Measurements from ENCODE around the gene FBXL14.

The FBXL14 gene

DNA sequence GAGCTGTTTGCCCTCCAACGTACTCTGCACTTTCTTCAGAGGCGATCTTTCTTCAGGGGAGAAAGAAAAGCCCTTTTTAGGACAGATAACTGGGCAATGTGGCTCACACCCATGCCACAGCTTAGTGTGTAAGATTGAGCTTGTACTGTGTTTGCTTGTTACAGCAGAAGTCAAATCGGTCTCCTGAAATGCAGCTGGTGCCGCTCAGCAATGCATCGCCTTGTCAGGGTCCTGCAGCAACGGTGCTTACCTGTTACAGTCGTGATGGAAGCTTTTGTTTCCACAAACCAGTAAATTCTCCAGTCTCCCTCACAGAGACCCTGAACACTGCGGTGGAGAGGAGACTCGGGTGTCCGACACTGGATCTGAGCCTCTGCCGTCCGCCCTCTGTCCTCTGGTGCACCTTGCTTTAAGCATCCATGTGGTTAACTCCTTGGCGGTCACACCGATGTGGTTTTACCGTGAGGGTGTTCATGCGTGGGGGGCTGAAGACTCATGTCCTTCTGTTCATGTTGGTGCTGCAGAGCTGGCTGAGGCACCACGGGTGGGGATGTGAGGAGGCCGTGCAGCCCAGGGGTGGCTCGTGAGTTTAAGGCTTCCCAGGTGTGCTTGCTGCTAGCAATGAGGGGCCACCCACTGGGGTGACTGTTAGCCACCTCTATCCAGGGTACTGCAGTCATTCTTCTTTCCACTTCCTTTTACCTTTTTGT is 47.3 kb downstream of the FBXL14 start:
- H3K4me3 ChIP-seq (ENCODE audit: low read depth, low read length) = no peak overlapping the region

DNA sequence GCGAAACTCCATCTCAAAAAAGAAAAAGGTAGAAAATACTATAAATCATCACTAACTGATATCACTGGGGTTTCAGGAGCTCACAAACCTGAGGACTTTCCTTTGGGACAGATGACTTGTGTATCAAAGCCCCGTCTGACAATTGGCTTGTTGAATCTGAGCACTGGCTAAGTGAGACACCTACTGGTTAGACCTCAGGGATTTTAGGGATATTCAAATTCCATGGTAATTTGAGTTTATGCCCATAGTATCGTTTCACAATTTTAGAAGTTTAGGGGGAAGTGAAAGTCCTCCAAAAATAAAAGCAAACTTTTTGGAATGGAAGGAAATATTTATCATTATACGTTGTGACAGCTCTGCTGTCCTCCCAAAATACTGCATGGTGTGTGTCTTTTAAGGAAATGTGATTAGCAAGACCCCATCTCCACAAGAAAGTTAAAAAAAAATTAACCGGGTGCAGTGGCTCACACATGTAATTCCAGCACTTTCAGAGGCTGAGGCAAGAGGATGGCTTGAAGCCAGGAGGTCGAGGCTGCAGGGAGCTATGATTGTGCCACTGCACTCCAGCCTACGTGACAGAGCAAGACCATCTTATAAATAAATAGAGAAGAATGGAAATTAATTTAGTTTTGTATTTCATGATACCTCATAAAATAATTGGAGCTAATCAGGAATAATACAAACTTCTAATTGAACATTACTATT is 49.2 kb downstream of the FBXL14 start:
- no peak for DNase-seq (ENCODE audit: low read depth)

More for the DNA sequence above, 47.3 kb downstream of the FBXL14 start:
- no peak for DNase-seq (ENCODE audit: low read depth)

DNA sequence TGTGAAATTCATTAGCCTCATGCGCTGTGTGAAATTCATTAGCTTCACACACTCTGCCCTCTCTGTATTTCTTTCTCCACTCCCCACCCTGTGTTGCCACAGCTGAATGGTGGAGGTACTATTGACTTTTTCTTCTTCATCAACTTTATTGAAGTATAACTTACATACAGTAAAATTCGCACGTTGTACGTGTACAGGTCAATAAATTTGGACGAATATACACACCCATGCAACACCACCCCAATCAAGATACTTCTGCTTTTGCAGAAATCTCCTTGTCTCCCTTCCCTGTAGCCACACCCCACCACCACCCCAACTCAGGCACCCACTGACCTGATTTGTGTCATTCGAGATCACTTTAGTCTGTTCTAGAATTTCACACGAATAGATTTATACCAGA is 51.8 kb downstream of the FBXL14 start:
- DNase-seq (ENCODE audit: low read depth) = no peak
- H3K4me3 ChIP-seq (ENCODE audit: low read depth, low read length) = no peak overlapping the region

More for the DNA sequence above, 49.2 kb downstream of the FBXL14 start:
- H3K4me3 ChIP-seq (ENCODE audit: low read depth, low read length) = no peak overlapping the region

DNA sequence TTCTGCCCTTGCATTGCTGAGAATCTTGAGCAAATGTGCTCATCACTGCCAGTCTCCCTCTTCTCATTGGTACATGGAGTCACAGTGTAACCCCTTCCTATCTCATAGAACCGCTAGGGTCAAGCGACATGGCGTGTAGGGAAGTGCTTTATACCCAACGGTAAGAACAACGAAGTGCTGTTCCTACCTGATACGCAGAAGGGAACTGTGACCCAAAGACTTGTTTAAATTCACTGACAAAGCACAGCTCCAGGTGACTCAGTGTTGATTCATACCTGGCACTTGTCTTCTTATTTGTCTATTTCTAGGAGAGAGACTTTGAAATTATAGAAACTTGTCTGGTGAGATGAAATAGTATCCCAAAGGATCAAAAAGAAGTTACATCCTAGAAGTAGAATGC is 53.7 kb downstream of the FBXL14 start:
- no peak for DNase-seq (ENCODE audit: low read depth)
- H3K4me3 ChIP-seq (ENCODE audit: low read depth, low read length) = no peak overlapping the region

DNA sequence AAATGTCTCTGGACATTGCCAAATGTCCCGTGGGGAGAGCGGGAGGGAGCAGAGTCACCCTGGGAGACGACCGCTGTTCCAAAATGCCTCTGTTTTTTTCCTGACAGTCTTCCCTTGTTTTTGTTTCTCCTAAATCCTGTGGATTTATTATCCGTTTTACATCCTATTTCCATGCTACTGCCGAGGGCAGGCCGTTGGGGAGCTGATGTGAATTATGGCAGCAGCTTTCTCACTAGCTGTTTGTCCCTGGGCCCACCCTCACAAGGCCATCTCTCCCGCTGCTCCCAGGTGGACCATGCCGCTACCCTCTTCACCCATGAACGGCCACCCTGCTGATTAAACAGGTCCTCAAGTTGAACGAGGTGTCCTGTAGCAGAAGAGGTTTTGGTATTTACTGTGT is 55.2 kb downstream of the FBXL14 start:
- no peak for DNase-seq (ENCODE audit: low read depth)
- H3K4me3 ChIP-seq (ENCODE audit: low read depth, low read length) = no peak overlapping the region

DNA sequence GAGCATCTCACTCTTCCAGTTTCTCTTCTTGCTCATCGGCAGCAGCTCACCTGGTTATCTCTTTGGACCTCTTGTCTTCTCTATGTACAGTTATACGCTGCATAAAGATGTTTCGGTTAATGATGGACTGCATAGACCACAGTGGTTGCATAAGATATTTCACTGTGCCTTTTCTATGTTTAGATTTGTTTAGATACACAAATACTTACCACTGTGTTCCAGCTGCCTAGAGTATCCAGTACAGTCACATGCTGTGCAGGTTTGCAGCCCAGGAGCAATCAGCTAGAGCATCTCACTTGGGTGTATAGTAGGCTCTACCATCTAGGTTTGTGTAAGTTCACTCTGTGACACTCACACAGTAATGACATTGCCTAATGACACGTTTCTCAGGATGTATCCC is 57.6 kb downstream of the FBXL14 start:
- DNase-seq (ENCODE audit: low read depth) = no peak

DNA sequence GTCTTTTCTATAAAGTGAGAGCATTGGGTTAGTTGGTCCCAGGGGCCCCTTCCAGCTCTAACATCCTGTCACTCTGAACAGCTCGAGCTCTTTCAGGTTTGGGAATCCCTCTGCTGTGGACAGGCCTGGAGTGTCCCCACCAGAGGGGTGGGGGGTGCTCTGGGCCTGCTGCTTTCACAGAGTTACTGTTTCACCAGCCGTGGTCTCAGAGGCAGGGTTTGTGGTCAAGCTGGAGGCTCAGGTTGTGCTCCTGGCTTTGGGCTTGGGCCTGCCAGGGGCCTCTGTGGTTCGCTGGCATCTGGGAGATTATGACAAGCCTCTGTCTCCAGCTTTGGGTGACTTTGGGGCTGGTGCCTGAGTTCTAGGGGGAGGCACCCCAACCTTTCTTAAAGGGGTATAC is 59.6 kb downstream of the FBXL14 start:
- no peak for DNase-seq (ENCODE audit: low read depth)
- H3K4me3 ChIP-seq (ENCODE audit: low read depth, low read length) = no peak overlapping the region

More for the DNA sequence above, 57.6 kb downstream of the FBXL14 start:
- H3K4me3 ChIP-seq (ENCODE audit: low read depth, low read length) = no peak overlapping the region

DNA sequence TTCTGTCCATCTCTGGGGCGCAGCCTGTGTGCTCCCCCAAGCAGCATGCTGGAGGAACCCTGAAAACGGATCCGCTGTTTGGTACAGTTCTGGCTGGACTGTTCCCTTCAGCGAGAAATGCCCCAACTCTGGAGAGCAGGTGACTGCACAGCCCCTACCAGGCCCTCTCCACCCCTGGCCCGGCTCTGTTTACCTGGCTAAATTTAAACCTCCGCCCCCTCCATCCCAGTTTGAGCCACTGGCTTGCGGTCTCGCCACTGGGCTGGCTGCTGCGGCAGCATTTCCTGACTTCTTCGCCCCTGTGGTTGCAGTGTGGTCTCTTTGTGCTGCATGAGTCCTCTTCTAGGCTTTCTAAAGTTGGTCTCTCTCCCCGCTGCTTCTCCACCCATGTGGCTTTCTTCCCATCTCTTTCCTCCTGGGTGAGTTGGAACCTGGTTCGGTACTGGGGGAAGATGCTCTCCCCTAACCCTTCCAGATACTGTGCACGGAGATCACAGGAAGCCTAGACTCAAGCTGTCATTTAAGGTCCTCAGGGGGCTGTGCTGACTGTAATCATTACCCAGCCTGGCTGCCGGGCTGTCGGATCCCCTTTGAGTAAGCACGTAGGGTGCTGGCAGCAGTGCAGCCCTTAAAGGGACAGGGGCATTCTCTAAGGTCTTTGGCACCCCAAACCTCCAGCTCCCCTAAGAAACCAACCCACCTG is 60.6 kb downstream of the FBXL14 start:
- DNase-seq (ENCODE audit: low read depth) = no peak
- peak overlapping the region; percentile 72 for H3K4me3 ChIP-seq (ENCODE audit: low read depth, low read length)

DNA sequence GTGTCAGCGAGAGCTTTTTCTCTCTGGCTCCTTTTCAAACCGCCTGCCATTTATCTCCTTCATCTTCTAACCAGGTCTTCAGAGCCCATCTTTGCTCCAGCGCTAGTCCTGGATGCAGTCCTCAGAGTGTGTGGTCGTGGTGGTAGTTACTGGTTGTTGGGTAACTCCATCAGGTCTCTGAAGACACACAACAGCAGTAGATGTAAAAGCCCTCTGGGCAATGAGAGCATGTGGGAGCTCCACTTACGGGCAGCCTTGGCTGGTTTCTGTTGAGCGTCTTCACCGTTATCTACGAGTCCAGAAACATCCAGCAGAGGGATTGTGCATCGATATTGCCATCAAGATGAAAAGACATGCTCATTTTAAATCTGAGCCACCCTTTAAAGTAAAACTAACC is 61.2 kb downstream of the FBXL14 start:
- H3K4me3 ChIP-seq (ENCODE audit: low read depth, low read length) = peak overlapping the region; percentile 72
- no peak for DNase-seq (ENCODE audit: low read depth)

DNA sequence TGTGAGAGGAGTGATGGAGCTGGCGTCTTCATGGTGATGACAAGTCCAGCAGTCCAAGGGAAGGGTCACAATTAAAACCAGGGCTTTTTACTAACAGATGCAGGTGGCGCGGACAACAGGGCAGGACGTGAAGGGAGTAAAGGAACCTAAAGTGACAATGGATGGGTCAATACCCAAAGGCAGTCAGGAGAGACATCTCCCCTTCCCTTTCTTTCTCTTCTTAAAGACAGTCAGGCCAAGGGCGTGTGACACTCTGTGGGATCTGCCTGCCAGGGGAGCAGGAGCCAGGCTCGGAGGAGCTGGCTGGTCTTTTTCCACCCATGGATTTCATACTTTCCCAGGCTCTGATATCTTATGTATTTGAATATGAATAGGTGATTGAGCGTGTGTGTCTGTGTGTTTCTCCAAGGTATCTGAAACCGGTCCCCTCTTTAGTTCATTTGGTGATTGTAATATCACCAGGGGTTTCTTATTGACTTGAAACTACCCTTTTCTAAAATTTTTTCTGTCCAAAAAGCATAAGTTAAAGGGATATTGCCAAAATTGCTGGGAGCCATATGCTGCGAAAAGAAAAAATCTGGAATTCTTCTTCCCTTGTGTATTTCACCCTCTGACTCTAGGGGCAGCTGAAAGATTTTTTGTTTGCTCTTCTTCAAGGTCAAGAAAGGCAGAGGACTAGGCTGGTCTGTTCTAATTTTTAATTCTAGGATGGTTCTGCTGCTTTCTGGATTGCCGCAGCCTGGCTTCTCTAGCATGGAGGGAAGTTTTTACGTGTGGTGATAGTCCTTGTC is 61.8 kb downstream of the FBXL14 start:
- DNase-seq (ENCODE audit: low read depth) = no peak
- peak overlapping the region; percentile 72 for H3K4me3 ChIP-seq (ENCODE audit: low read depth, low read length)

DNA sequence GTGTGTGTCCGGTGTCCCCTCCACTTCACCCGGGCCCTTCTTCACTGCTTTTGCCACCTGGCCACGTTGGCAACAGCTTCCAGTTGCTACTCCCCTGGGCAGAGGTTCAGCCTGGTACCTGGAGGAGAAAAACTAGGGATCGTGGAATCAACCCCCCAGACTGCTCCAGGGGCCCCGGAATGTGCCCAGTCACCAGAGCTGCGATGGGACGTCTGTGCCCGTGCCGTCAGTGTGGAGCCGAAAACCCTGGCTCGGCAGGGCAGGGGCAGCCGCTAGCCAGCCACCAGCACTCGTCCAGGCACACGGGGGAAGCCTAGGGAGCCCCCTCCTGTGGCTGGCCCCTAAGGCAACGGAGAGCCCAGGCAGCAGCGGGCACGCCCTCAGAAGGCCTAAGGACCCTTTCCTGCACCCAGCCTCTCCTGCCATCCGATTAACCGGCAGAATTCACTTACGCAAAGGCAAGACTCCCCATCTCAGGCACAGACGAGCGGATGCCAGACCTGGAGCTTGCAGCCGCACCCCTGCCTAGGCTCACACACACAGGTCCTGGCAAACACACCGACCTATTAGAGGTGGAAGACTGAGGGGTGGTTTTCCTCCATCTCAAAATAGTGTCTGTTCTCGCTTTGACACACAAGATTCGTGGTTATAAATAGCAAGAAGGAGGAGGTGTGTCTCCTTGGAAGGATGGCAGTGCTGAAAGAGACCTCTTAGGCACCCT is 62.6 kb downstream of the FBXL14 start:
- H3K4me3 ChIP-seq (ENCODE audit: low read depth, low read length) = peak overlapping the region; percentile 72
- no peak for DNase-seq (ENCODE audit: low read depth)

DNA sequence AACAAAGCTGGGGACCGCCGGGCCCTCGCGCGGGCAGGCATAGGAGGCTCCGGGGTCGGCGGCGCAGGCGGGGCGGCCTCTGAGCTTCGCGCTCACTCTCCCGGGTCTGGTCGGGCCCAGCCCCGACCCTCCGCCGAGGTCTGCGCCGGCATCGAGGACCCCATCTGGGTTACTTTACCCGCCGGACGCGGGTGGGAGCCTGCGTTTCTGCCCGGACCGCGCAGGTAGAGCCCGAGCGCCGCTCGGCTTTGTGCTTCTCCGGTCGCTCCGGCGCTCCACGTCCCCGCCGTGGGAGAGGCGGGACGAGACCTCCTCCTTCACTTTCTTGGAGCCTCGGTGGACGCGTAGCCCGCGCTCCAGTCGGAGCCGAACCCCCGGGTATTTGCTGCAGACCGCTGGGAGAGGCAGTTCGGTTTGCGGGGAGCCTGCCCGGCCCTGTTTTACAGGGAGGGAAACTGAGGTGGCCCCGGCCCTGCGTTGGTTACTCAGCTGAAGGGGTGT is 63.2 kb downstream of the FBXL14 start:
- DNase-seq (ENCODE audit: low read depth) = no peak
- peak overlapping the region; percentile 72 for H3K4me3 ChIP-seq (ENCODE audit: low read depth, low read length)

DNA sequence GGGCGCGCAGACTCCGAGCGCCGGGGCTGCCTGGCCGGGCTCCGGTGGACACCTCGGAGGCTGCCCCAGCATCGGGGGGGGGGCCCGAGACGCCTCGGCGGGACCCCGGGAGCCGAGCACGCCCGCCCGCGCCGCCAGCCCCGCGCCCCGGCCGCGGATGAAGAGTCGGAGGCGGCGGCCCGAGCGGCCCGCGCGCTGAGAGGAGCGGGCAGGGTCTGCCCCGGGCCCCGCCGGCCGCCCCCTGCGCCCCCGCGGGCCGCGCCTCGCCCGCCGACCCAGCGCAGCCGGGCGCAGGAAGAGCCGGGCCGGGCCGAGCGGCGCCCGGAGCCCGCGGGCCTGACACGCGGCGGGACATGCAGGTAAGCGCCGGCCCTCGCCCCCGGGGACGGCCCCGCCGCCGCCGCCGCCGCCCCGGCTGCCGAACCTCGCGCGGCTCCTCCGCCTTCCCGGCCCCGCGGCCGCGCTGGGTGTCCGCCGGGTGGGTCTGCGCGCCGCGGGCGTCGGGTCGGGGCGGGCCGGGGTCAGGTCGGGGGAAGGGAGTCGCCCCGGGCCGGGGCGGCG is 63.7 kb downstream of the FBXL14 start:
- peak overlapping the region; percentile 72 for H3K4me3 ChIP-seq (ENCODE audit: low read depth, low read length)
- DNase-seq (ENCODE audit: low read depth) = no peak

DNA sequence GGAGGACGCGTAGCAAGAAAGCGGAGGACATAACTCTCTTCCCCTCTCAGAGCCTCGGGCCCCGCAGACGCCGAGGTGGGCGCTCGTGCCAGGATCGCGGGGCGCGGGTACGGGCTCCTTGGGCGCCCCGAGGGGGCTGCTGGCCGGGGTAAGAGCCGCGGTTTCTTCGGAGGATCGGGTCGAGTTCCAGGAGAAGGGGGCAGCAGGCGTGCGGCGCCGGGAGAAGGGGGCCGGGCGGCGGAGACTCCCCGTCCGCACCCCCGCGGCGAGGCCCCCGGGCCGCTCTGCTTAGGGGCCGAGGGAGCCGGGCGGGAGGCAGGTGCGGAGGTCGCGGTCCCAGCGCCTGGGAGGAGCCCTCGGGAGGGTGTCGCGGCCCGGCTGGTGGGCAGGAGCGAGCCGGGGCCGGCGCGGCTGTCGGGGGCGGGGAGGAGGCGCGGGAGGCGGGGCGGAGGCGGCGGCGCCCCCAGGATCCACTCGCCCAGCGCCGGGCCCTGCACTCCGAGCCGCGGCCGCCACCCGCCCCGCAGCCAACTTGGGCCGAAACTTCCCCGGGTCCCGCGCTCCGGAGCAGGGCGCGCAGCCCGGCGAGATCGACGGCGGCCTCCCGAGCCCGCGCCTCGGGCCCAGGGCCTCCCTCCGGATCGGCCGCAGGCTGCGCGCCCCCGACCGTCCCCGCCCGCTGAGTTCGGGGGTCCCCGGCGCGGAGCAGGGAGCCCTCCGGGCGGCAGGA is 64.4 kb downstream of the FBXL14 start:
- peak overlapping the region; percentile 72 for H3K4me3 ChIP-seq (ENCODE audit: low read depth, low read length)
- no peak for DNase-seq (ENCODE audit: low read depth)

DNA sequence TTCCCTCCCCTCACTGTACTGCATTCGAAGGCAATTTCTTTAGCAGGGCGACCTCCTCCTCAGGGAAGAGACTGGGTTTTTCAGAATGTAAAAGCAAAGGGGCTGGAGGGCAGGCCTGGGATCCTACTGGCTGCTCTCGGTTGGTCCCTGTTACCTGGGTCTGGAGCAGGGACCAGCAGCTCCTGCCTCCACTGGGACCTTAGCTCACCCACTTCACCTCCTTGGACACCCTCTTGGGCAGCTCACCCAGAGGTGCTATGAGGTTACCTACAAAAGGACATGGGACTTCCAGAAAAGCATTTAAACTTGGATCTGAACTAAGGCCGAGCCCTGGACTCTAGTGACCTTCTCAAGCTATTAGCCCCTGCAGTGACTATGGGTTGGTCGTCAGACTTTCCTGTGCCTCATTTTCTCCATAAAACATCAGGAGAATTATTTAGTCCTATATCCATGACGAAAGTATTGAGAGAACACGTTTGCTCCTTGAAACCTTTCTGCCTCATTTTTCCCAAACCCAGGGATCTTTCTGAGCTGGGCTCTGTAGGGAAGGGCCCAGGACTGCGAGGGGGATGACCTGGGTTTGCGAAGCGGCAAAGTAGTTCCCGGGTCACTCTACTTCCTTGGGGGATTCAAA is 65.0 kb downstream of the FBXL14 start:
- H3K4me3 ChIP-seq (ENCODE audit: low read depth, low read length) = peak overlapping the region; percentile 72
- no peak for DNase-seq (ENCODE audit: low read depth)

DNA sequence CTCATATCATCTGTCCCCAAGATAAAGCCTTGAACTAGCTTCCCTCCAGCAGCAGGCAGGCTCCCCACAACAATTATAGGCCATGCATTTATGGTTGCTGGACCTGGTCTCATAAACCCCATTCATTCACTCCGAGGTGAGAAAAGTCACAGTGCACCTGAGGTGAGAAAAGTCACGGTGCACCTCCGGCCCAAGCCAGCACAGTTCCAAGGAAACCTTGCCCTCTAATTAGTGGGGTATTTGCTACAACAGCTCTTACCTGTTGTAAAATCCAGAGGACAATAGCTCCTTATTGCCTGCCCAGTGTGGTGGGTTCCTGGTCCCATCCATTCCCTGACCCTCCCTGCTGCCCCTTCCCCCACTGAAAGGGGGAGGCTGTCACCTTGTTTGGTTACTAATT is 65.6 kb downstream of the FBXL14 start:
- H3K4me3 ChIP-seq (ENCODE audit: low read depth, low read length) = no peak overlapping the region
- DNase-seq (ENCODE audit: low read depth) = no peak

DNA sequence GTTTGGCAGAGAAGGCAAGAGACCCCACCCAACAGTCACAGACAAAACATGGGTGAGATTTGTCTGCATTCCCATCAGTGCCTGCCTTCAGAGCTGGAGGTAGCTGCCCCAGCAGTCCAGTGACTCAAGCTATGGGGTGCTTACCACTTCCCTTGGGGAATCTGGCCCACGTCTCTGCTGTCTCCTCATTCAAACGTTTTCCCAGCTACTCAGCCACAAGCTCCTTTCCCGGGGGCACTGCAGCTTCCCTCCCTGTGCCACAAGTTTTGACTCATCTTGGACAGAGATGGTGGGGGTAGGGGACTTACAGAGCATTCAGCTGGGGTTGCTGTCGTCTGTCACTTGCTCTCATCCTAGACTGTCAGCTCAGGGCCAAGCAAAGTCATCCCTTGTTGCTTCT is 66.6 kb downstream of the FBXL14 start:
- DNase-seq (ENCODE audit: low read depth) = peak; percentile 76
- no peak overlapping the region for H3K4me3 ChIP-seq (ENCODE audit: low read depth, low read length)

DNA sequence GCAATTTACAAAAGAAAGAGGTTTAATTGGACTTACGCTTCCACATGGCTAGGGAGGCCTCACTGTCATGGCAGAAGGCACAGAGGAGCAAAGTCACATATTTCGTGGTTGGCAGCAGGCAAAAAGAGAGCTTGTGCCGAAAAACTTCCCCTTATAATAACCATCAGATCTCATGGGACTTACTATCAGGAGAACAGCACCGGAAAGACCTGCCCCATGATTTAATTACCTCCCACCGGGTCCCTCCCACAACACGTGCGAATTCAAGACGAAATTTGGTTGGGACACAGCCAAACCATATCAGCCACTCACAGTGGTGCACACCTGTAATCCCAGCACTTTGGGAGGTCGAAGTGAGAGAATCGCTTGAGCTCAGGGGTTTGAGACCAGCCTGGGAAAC is 68.5 kb downstream of the FBXL14 start:
- no peak overlapping the region for H3K4me3 ChIP-seq (ENCODE audit: low read depth, low read length)
- DNase-seq (ENCODE audit: low read depth) = no peak

All from skeletal muscle cell (primary cell).